Neural progenitor cell (in vitro differentiated cells): ENCODE data around the gene DDRGK1. TPM values are rescaled to one million over a fixed set of nuclear protein-coding genes. Genes with fewer than 3 reads are reported as not detected.

Experiments
- DNase-seq: peaks from one replicate; pipeline ENCODE4 v3.0.0-alpha.2; 2016; ENCODE audit warnings: low spot score
- H2AFZ ChIP-seq: fragments of 200-600 bp; sonication (generic); replicated peaks from 2 replicates; pipeline ENCODE4 v1.6.1; 2016; ENCODE audit warnings: antibody characterized with exemption
- H3F3A ChIP-seq: fragments of 200-600 bp; sonication (generic); 2 replicates; pipeline ENCODE4 v1.6.1; 2016; ENCODE audit warnings: antibody characterized with exemption, low read depth
- H3K27ac ChIP-seq: fragments of 200-600 bp; sonication (generic); 2 replicates; pipeline ENCODE4 v1.5.1; 2016; ENCODE audit warnings: mild to moderate bottlenecking
- H3K27me3 ChIP-seq: fragments of 200-600 bp; sonication (generic); 2 replicates; pipeline ENCODE4 v1.6.1; 2016; ENCODE audit warnings: mild to moderate bottlenecking, moderate library complexity
- H3K36me3 ChIP-seq: fragments of 200-600 bp; sonication (generic); 2 replicates; pipeline ENCODE4 v1.5.1; 2016
- H3K4me1 ChIP-seq: fragments of 200-600 bp; sonication (generic); 2 replicates; pipeline ENCODE4 v1.6.1; 2016; ENCODE audit warnings: mixed run types
- H3K4me2 ChIP-seq: fragments of 200-600 bp; sonication (generic); 2 replicates; pipeline ENCODE4 v1.6.1; 2016
- H3K4me3 ChIP-seq: fragments of 200-600 bp; sonication (generic); 2 replicates; pipeline ENCODE4 v1.5.1; 2016
- H3K79me2 ChIP-seq: fragments of 200-600 bp; sonication (generic); 2 replicates; pipeline ENCODE4 v1.6.1; 2016; ENCODE audit warnings: low read depth
- H3K9ac ChIP-seq: fragments of 200-600 bp; sonication (generic); 2 replicates; pipeline ENCODE4 v1.6.1; 2016
- H3K9me3 ChIP-seq: fragments of 200-600 bp; sonication (generic); 2 replicates; pipeline ENCODE4 v1.5.1; 2016; ENCODE audit warnings: low read depth
- H4K20me1 ChIP-seq: fragments of 200-600 bp; sonication (generic); 2 replicates; pipeline ENCODE4 v1.6.1; 2016; ENCODE audit warnings: low read depth
- H3K27ac Mint-ChIP-seq: 3 replicates; pipeline ENCODE4 v1.8.0; 2021; ENCODE audit warnings: mixed read lengths
- H3K27me3 Mint-ChIP-seq: 2 replicates; pipeline ENCODE4 v1.8.0; 2022; ENCODE audit warnings: low read depth, mild to moderate bottlenecking, inconsistent platforms, moderate library complexity, mixed read lengths; ENCODE audit not compliant: insufficient read depth
- H3K36me3 Mint-ChIP-seq: 3 replicates; pipeline ENCODE4 v1.8.0; 2021; ENCODE audit warnings: mixed read lengths
- H3K4me1 Mint-ChIP-seq: 3 replicates; pipeline ENCODE4 v1.8.0; 2021; ENCODE audit warnings: mixed read lengths
- H3K4me3 Mint-ChIP-seq: 3 replicates; pipeline ENCODE4 v1.8.0; 2021; ENCODE audit warnings: mild to moderate bottlenecking, moderate library complexity, mixed read lengths
- H3K9me3 Mint-ChIP-seq: 3 replicates; pipeline ENCODE4 v1.8.0; 2020; ENCODE audit warnings: mixed read lengths
- CTCF ChIP-seq: fragments of 200-600 bp; sonication (generic); IDR thresholded peaks from 2 replicates; pipeline ENCODE4 v1.5.1; 2017; ENCODE audit warnings: antibody characterized with exemption, mild to moderate bottlenecking
- EZH2 ChIP-seq: fragments of 200-600 bp; sonication (generic); IDR thresholded peaks from 2 replicates; pipeline ENCODE4 v1.6.1; 2017; ENCODE audit warnings: antibody characterized with exemption, mild to moderate bottlenecking, moderate library complexity
- EZH2phosphoT487 ChIP-seq: fragments of 200-600 bp; sonication (generic); IDR thresholded peaks from 2 replicates; pipeline ENCODE4 v1.6.1; 2017; ENCODE audit warnings: antibody characterized with exemption
- total RNA-seq: library from RNA; depleted of rRNA; stranded (reverse); fragments of >200 nt; gene quantifications from 2 replicates; pipeline ENCODE4 v1.2.3, GENCODE V29; 2015; ENCODE audit warnings: low replicate concordance

The DDRGK1 gene
- total RNA-seq, 1 donor from 2014 or later = 27.9 TPM

- H3K27me3 ChIP-seq = no peaks in the 10 kb centered on the region
- no peak for DNase-seq
- no peak overlapping the region for H3K9ac ChIP-seq
- no peaks in the 10 kb centered on the region for H4K20me1 ChIP-seq
- TF ChIP-seq EZH2phosphoT487 (no peak), EZH2 (no peak), CTCF (no peak)
- Mint-ChIP-seq H3K9me3 (no peaks in the 10 kb centered on the region), H3K4me1 (no peaks in the 10 kb centered on the region), H3K27ac (no peak overlapping the region), H3K4me3 (no peak overlapping the region), H3K36me3 (no peaks in the 10 kb centered on the region), H3K27me3 (peaks cover 7% of the 10 kb centered on the region)
- H3K4me3 ChIP-seq = no peak overlapping the region
- H3K4me2 ChIP-seq = no peak overlapping the region
- H3K9me3 ChIP-seq = no peaks in the 10 kb centered on the region
- H3K27ac ChIP-seq = no peak overlapping the region
- H3K79me2 ChIP-seq = no peaks in the 10 kb centered on the region
- H3K4me1 ChIP-seq = no peaks in the 10 kb centered on the region
- no peaks in the 10 kb centered on the region for H3K36me3 ChIP-seq
- no peaks in the 10 kb centered on the region for H3F3A ChIP-seq
- H2AFZ ChIP-seq = no peak overlapping the region
These were observed 25.3 kb upstream of the DDRGK1 start for GRCh38 chr20:3229798-3230197.

GRCh38 chr20:3229158-3229557 lies 24.7 kb upstream of the DDRGK1 start:
- no peak for DNase-seq
- no peak overlapping the region for H3K4me3 Mint-ChIP-seq
- Histone ChIP-seq H3K79me2 (no peaks in the 10 kb centered on the region), H3K4me2 (no peak overlapping the region), H3F3A (no peaks in the 10 kb centered on the region), H3K36me3 (no peaks in the 10 kb centered on the region), H3K27ac (no peak overlapping the region), H3K9me3 (no peaks in the 10 kb centered on the region), H3K27me3 (no peaks in the 10 kb centered on the region), H3K9ac (no peak overlapping the region), H4K20me1 (no peaks in the 10 kb centered on the region), H3K4me3 (no peak overlapping the region), H3K4me1 (no peaks in the 10 kb centered on the region), H2AFZ (no peak overlapping the region)
- peaks cover 3% of the 10 kb centered on the region for H3K27me3 Mint-ChIP-seq
- no peak overlapping the region for H3K27ac Mint-ChIP-seq
- no peaks in the 10 kb centered on the region for H3K36me3 Mint-ChIP-seq
- H3K4me1 Mint-ChIP-seq = no peaks in the 10 kb centered on the region
- H3K9me3 Mint-ChIP-seq = no peaks in the 10 kb centered on the region
- TF ChIP-seq EZH2phosphoT487 (no peak), CTCF (no peak), EZH2 (no peak)

- no peaks in the 10 kb centered on the region for H3K79me2 ChIP-seq
- no peaks in the 10 kb centered on the region for H4K20me1 ChIP-seq
- Mint-ChIP-seq H3K4me1 (no peaks in the 10 kb centered on the region), H3K4me3 (no peak overlapping the region), H3K27ac (no peak overlapping the region), H3K27me3 (peaks cover 2% of the 10 kb centered on the region), H3K36me3 (no peaks in the 10 kb centered on the region), H3K9me3 (no peaks in the 10 kb centered on the region)
- no peaks in the 10 kb centered on the region for H3K27me3 ChIP-seq
- H3K4me3 ChIP-seq = no peak overlapping the region
- no peak overlapping the region for H3K4me2 ChIP-seq
- H3K27ac ChIP-seq = no peak overlapping the region
- no peak for DNase-seq
- H3F3A ChIP-seq = no peaks in the 10 kb centered on the region
- TF ChIP-seq EZH2phosphoT487 = no peak
- TF ChIP-seq EZH2 = no peak
- no peak for TF ChIP-seq CTCF
- no peaks in the 10 kb centered on the region for H3K36me3 ChIP-seq
- no peak overlapping the region for H3K9ac ChIP-seq
- H2AFZ ChIP-seq = no peak overlapping the region
- H3K9me3 ChIP-seq = no peaks in the 10 kb centered on the region
- H3K4me1 ChIP-seq = no peaks in the 10 kb centered on the region
These were observed 24.2 kb upstream of the DDRGK1 start for GRCh38 chr20:3228750-3229032.
